NCI-H774 (cell line): Measurements from ENCODE around the gene CYP4V2.

Experiments
- DNase-seq: peaks from one replicate; lab custom pipeline; 2025; lab: John Stamatoyannopoulos, UW

The CYP4V2 gene

GRCh38 chr4:186188107-186188506, 3.3 kb upstream of the CYP4V2 start:
- no peak for DNase-seq

GRCh38 chr4:186189656-186190055, 1.7 kb upstream of the CYP4V2 start:
- no peak for DNase-seq

- DNase-seq = no peak
Observed at GRCh38 chr4:186190581-186191199, 677 bp upstream of the CYP4V2 start.

GRCh38 chr4:186192066-186192612, 772 bp downstream of the CYP4V2 start:
- no peak for DNase-seq

- no peak for DNase-seq
Observed at GRCh38 chr4:186193851-186194250, 2.5 kb downstream of the CYP4V2 start.

- no peak for DNase-seq
Observed at GRCh38 chr4:186196063-186196462, 4.7 kb downstream of the CYP4V2 start.

- DNase-seq = no peak
Observed at GRCh38 chr4:186200516-186200915, 9.1 kb downstream of the CYP4V2 start.

- DNase-seq = no peak
Observed at GRCh38 chr4:186201010-186201409, 9.6 kb downstream of the CYP4V2 start.

GRCh38 chr4:186201535-186202230, 10.3 kb downstream of the CYP4V2 start:
- DNase-seq = no peak

- no peak for DNase-seq
Observed at GRCh38 chr4:186202490-186203140, 11.2 kb downstream of the CYP4V2 start.

- no peak for DNase-seq
Observed at GRCh38 chr4:186203406-186203805, 12.0 kb downstream of the CYP4V2 start.

GRCh38 chr4:186204103-186204559, 12.8 kb downstream of the CYP4V2 start:
- no peak for DNase-seq

GRCh38 chr4:186204686-186205085, 13.3 kb downstream of the CYP4V2 start:
- no peak for DNase-seq

- no peak for DNase-seq
Observed at GRCh38 chr4:186205156-186205555, 13.8 kb downstream of the CYP4V2 start.

- DNase-seq = no peak
Observed at GRCh38 chr4:186216465-186217024, 25.2 kb downstream of the CYP4V2 start.

- DNase-seq = no peak
Observed at GRCh38 chr4:186217733-186218293, 26.4 kb downstream of the CYP4V2 start.

GRCh38 chr4:186221624-186222023, 30.3 kb downstream of the CYP4V2 start:
- DNase-seq = no peak

- no peak for DNase-seq
Observed at GRCh38 chr4:186225848-186226247, 34.5 kb downstream of the CYP4V2 start.

GRCh38 chr4:186226521-186227189, 35.3 kb downstream of the CYP4V2 start:
- DNase-seq = no peak

GRCh38 chr4:186227221-186227620, 35.9 kb downstream of the CYP4V2 start, which contains the start of gene KLKB1:
TSS of gene KLKB1 (plus strand) at chr4:186227507. CDS start at chr4:186228196, 689 bp downstream.
- no peak for DNase-seq

GRCh38 chr4:186227744-186228513, 36.6 kb downstream of the CYP4V2 start:
- no peak for DNase-seq
